ENCODE measurements around the gene UBIAD1.
A peak's percentile ranks its signal among the peaks of the same experiment; 100 is the strongest.

Gene UBIAD1

GRCh38 chr1:11320153-11320936, 47.3 kb downstream of the UBIAD1 start:
- no peak for TF ChIP-seq ZFX (IDR thresholded peaks at IDR 0.05; ENCODE audit: borderline replicate concordance)
- TF ChIP-seq CTCF (IDR thresholded peaks at IDR 0.05) = peak; percentile 75
- no peak overlapping the region for H3K27ac ChIP-seq

GRCh38 chr1:11321656-11322491, 48.9 kb downstream of the UBIAD1 start:
- TF ChIP-seq ZFX (IDR thresholded peaks at IDR 0.05; ENCODE audit: borderline replicate concordance) (no peak), CTCF (IDR thresholded peaks at IDR 0.05) (no peak)
- H3K27ac ChIP-seq = no peak overlapping the region

- TF ChIP-seq ZFX (IDR thresholded peaks at IDR 0.05; ENCODE audit: borderline replicate concordance) = no peak
- no peak for TF ChIP-seq CTCF (IDR thresholded peaks at IDR 0.05)
Observed at GRCh38 chr1:11324567-11325165, 51.7 kb downstream of the UBIAD1 start.

GRCh38 chr1:11326070-11326469, 53.1 kb downstream of the UBIAD1 start:
- H3K27ac ChIP-seq = no peak overlapping the region
- TF ChIP-seq ZFX (IDR thresholded peaks at IDR 0.05; ENCODE audit: borderline replicate concordance) (no peak), CTCF (IDR thresholded peaks at IDR 0.05) (no peak)

More at GRCh38 chr1:11324567-11325165, 51.7 kb downstream of the UBIAD1 start:
- H3K27ac ChIP-seq = no peak overlapping the region

- H3K27ac ChIP-seq = no peak overlapping the region
- TF ChIP-seq CTCF (IDR thresholded peaks at IDR 0.05) (no peak), ZFX (IDR thresholded peaks at IDR 0.05; ENCODE audit: borderline replicate concordance) (no peak)
Observed at GRCh38 chr1:11328444-11328843, 55.4 kb downstream of the UBIAD1 start.

- H3K27ac ChIP-seq = no peak overlapping the region
- TF ChIP-seq CTCF (IDR thresholded peaks at IDR 0.05) (no peak), ZFX (IDR thresholded peaks at IDR 0.05; ENCODE audit: borderline replicate concordance) (no peak)
Observed at GRCh38 chr1:11330411-11330810, 57.4 kb downstream of the UBIAD1 start.
